Activated naive CD4-positive, alpha-beta T cell treated with anti-CD3 and anti-CD28 coated beads, Interleukin-2, amount 50 U/mL, for 72 hours (primary cell): ENCODE data around the gene LDLRAD3. TPM values are rescaled to one million over a fixed set of nuclear protein-coding genes. Genes with fewer than 3 reads are reported as not detected.

Experiments
- ATAC-seq, 2 donors: fragments of 150-1000 bp; cut with Tn5 transposase; 2 replicates each; pipeline ENCODE4 v1.10.0; 2021; ENCODE audit warnings: mild to moderate bottlenecking in 2 of 2, moderate library complexity in 2 of 2
- DNase-seq, 2 donors: peaks; one replicate each; pipeline ENCODE4 v3.0.0; 2021 to 2022; ENCODE audit warnings: low spot score in 2 of 2
- H3K27ac Mint-ChIP-seq, 2 donors: one replicate each; pipeline ENCODE4 v1.8.0; 2022; ENCODE audit warnings: mild to moderate bottlenecking in 2 of 2, mixed read lengths in 2 of 2
- H3K36me3 Mint-ChIP-seq, 2 donors: one replicate each; pipeline ENCODE4 v1.8.0; 2022; ENCODE audit warnings: mixed read lengths in 2 of 2
- H3K9me3 Mint-ChIP-seq, 2 donors: one replicate each; pipeline ENCODE4 v1.8.0; 2022; ENCODE audit warnings: mixed read lengths in 2 of 2
- total RNA-seq, 2 donors: library from RNA; stranded (reverse); gene quantifications; one replicate each; pipeline ENCODE4 v1.2.3, GENCODE V29; 2022

LDLRAD3 gene
- total RNA-seq, 2 donors from 2014 or later: 0.27 to 0.82 TPM

DNA sequence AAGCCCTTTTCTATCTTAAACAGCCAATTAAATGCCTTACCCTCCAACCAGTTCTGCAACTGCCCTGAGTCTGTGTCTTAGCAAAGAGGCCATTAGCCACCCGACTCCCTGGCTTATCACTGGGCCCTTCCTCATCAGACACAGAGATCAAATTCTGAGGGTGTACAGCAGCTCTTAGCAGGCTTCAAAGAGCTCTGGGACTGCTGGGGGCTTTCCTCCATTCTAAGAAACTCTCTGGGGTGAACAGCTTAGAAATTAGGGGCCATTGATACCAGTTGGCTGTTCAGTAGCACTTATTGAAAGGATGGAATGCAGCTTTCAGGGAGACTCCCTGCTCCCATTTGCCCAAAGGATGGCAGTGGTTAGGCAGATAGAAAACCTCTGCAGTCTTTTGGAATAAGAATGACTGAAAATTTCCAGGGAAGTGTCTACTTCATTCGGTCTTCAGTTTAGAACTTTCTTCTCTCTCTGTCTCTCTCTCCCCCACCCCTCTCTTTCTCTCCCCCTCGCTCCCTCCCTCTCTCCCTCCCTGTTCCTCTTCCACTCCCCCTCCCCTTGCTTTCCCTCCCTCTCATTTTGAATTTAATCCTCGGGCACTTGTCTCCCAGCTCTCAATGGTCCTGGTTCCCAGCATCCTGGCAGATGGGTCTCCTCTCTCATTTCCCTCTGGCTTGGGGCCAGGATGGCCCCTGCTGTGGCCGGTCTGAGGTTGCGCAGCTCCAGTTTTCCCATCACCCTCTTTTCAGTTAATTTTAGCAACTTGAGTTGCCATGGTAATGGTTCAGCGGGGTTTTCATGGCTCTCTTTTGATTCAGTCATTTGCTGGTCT lies 268.9 kb downstream of the LDLRAD3 start:
- ATAC-seq (no peak), DNase-seq (no peak)
- Mint-ChIP-seq H3K36me3 (no peaks in the 10 kb centered on the region), H3K9me3 (peaks cover 0 to 3% of the 10 kb centered on the region in 2 donors), H3K27ac (no peak overlapping the region)

DNA sequence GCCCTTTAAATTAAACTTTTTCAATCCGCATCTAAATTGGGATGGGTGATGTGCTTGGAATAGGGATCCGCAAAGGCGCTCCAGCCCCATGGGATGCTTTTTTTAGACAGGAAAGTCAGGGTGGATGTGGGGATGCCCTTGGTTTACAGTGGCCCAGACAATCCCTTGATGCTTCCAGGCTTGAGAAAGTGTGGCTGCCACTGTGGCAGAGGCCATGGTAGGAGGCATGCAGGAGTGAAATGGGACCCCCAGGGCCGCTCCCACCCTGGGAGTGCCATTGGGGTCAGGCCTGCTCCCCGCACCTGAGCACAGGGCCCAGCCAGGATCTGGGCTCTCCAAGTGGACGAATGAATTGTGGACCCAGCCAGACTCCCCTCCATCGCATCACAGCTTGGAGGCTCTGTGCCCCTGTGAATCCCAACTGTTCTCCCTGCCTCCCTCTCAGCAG lies 269.6 kb downstream of the LDLRAD3 start:
- H3K27ac Mint-ChIP-seq: no peak overlapping the region
- no peaks in the 10 kb centered on the region for H3K36me3 Mint-ChIP-seq
- H3K9me3 Mint-ChIP-seq: peaks cover 0 to 7% of the 10 kb centered on the region in 2 donors
- ATAC-seq: no peak
- DNase-seq: no peak

DNA sequence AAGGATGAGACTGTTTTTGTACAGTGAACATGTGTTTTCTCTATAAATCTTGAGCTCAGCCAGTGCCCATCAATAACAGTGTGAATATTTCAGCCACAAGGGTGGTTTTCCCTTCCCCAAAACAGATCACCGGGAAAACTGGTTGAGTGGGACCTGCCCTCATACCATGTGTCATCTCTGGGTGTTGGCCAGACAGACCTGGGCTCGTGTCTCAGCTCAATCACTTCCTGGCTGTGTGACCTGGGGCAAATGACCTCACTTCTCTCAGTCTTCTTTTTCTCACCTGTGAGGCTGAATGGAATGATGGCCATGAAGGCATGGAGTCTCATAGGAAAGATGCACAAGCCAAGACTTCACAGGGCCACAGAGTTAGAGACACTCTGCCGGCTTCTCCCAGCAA lies 270.6 kb downstream of the LDLRAD3 start:
- ATAC-seq: no peak
- peaks cover 0 to 7% of the 10 kb centered on the region in 2 donors for H3K9me3 Mint-ChIP-seq

DNA sequence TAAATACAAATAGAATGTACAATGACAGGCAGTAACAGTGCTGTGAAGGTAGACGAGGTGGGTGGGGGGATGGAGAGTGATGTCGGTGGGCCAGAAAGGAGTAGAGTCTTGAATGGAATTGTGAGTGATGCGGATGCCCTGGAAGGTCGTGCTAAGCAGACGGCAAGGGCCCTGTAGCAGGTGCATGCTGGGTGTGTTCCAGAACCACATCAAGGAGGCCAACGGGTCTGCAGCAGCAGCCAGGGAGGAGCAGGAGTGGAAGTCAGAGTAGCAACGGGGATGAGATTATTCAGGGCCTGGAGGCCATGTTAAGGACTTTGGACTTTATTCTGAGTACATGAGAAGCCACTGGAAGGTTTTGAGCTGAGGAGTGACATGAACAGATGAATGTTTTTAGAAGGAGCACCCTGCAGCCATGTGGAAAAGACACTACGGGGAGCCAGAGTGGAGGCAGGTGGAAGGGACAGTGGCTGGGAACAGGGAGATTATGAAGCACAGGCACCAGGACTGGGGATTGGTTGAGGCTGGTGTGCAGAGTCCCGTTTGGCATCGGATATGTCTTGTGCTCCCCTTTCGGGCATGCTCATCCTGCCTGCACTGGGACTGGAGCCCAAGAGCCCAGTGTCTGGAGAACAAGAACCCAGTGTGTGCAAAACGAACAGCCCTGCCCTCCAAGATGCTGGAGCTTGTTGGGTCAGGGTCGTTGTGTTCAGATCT lies 271.3 kb downstream of the LDLRAD3 start:
- no peak for ATAC-seq
- no peak for DNase-seq
- H3K9me3 Mint-ChIP-seq: peaks cover 3 to 7% of the 10 kb centered on the region in 2 donors
- H3K36me3 Mint-ChIP-seq: peaks cover 1 to 8% of the 10 kb centered on the region in 2 donors
- H3K27ac Mint-ChIP-seq: no peak overlapping the region

More for the DNA sequence above, 270.6 kb downstream of the LDLRAD3 start:
- no peak for DNase-seq
- no peak overlapping the region for H3K27ac Mint-ChIP-seq
- peaks cover 0 to 1% of the 10 kb centered on the region in 2 donors for H3K36me3 Mint-ChIP-seq

DNA sequence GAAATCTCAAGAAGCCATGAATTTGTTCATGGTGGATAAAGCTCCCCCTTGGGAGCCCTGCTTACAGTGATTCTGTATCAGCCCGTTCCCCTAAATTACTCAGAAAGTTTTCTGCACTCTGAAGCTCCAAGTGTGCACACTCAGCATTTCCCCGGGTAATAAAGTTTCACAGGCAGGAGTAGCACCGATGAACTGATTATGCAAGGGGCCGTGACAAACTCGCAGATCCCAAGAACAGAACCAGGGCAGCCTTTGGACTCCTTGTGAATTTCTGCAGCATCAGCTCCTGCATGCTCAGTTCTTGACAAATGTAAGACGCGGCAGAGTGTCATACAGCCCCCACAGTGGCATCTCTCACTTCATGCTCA lies 271.8 kb downstream of the LDLRAD3 start:
- H3K9me3 Mint-ChIP-seq: peaks cover 7 to 9% of the 10 kb centered on the region in 2 donors
- peaks cover 5 to 10% of the 10 kb centered on the region in 2 donors for H3K36me3 Mint-ChIP-seq
- H3K27ac Mint-ChIP-seq: no peak overlapping the region
- no peak for DNase-seq
- no peak for ATAC-seq

DNA sequence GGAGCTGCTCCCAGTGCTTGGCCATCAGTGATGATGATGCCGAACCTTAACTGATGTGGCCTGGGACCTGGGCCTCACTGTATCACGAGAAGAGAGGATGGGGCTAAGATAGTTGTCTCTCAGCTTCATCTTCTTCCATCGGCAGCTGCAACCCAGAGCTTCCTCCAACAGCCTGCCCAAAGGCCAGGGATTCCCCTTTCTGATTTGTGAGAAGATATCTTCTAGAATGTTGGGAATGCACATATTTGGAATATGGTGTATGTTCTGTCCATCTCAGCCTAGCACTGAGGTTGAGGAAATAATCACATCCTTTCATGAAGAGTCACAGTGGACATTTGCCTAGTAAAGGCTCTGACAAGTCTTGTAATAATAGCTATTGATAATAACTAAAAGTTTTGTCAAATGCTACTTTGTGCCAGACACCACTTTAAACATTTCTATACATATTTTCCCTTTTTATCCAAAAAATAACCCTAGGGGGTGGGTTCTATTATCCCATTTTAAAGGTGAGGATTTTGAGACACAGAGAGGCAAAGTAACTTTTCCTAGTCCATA lies 272.3 kb downstream of the LDLRAD3 start:
- H3K36me3 Mint-ChIP-seq: peaks cover 5 to 10% of the 10 kb centered on the region in 2 donors
- DNase-seq (no peak), ATAC-seq (no peak)
- H3K9me3 Mint-ChIP-seq: peaks cover 7 to 10% of the 10 kb centered on the region in 2 donors
- H3K27ac Mint-ChIP-seq: no peak overlapping the region

DNA sequence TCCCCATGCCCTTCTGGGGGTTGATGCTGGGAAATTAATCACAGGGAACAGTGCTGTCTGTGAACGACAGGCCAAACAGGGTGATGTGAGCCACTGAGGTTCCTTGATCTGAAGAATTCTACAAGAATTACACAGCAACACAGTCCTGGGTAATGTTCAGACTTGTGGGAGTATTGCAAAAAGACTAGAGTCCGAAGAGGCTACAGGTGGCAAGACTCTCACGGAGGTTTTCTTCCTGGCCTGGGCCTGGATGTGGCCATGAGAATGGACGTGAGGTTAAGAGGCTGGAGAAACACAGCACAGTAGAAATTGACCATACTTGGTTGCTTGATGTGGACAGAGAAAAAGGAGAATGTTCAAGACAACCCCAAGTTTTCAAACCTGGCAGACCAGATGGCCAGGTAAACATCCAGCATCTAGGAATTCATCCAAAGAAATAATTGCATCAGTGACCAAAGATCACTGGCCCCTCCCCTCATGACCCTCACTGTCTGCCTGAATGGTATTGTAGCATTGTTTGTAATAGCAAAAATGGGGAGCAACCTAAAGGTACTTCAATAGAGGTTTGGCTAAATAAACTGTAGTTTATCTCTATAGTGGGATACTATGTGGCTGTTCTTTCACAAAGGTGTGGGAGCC lies 274.5 kb downstream of the LDLRAD3 start:
- no peak for ATAC-seq
- DNase-seq: no peak
- Mint-ChIP-seq H3K36me3 (peaks cover 5 to 10% of the 10 kb centered on the region in 2 donors), H3K9me3 (peaks cover 7 to 10% of the 10 kb centered on the region in 2 donors), H3K27ac (no peak overlapping the region)

DNA sequence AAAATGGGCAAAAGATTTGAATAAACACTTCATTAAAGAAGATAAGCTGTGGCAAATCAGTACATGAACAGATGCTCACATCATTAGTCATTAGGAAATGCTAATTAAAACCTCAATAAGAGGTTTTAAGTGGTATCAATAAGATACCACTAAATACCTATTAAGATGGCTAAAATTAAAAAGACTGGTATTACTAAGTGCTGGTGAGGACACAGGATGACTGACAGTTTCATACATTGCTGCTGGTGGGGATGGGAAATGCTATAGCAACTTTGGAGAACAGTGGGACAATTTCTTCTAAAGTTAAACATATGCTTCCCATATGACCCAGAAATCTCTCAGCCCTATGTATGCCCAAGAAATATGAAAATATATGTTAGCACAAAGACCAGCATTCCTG lies 276.1 kb downstream of the LDLRAD3 start:
- ATAC-seq (no peak), DNase-seq (no peak)
- Mint-ChIP-seq H3K9me3 (peaks cover 7 to 10% of the 10 kb centered on the region in 2 donors), H3K36me3 (peaks cover 5 to 10% of the 10 kb centered on the region in 2 donors), H3K27ac (no peak overlapping the region)

DNA sequence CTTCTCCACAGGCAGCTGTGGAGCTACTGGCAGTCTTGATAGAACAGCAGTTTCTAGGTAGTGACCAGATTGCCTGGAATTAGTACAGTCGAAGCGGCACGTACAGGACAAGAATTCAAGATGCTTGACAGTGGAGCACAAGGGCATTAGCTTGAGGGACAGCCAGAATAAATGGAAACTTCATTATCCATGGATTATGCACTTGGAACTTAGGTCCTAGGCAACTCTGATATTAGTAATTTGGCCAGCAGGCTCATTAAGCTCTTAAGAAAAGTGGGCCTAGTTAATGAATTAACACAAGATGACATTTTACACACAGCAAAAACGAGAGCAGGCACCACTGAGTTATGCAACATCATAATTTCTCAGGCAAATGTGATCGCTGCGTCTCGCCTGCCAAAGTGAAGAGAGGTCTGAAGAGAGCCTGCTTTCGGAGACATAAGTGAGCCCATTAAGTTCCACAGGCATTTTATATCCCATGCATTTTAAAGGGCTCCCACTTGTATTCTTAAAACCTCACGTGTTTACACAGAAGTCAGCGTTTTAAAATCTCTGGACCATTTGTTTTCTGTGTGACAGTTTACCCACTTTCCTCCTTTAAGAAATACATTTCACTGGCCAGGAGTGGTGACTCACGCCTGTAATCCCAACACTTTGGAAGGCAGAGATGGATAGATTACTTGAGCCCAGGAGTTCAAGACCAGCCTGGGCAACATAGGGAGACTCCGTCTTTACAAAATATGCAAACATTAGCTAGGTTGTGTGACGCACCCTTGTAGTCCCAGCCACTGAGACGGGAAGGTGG lies 279.2 kb downstream of the LDLRAD3 start:
- no peak for ATAC-seq
- no peak for DNase-seq
- H3K36me3 Mint-ChIP-seq: peaks cover 5 to 10% of the 10 kb centered on the region in 2 donors
- H3K9me3 Mint-ChIP-seq: peaks cover 1 to 10% of the 10 kb centered on the region in 2 donors
- H3K27ac Mint-ChIP-seq: no peak overlapping the region

DNA sequence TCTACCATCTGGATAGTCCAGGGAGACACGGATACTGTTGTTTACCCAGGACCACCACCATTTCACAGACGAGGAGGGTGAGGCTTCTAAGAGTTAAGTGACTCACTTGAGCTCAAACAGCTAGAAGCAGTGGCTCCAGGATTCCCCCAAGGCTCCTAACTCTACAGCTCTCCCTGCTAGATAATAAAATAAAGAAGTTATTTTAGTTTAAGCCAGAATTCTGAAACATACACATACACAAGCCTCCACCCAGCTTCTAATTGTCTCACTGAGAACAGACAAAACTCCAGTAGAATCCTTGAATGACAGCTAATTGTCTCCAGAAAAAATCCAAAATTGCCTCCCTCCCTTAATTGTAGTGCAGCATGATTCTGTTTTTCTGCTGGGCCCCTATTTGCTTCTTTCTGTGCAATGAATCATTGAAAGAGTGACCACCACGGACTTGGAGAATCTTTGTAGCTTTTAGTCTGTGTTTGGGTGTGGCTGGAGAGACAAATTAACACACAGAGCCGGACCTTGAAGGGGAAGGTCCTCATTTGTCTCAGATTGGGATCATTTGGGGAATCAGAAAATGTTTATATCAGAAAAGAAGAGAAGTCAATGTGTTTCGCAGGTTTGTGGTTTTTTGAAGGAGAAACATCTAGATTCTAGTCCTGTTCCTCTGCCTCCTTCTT lies 280.5 kb downstream of the LDLRAD3 start:
- peaks cover 5 to 10% of the 10 kb centered on the region in 2 donors for H3K36me3 Mint-ChIP-seq
- ATAC-seq (no peak), DNase-seq (no peak)
- H3K27ac Mint-ChIP-seq: no peak overlapping the region
- peaks cover 0 to 10% of the 10 kb centered on the region in 2 donors for H3K9me3 Mint-ChIP-seq

DNA sequence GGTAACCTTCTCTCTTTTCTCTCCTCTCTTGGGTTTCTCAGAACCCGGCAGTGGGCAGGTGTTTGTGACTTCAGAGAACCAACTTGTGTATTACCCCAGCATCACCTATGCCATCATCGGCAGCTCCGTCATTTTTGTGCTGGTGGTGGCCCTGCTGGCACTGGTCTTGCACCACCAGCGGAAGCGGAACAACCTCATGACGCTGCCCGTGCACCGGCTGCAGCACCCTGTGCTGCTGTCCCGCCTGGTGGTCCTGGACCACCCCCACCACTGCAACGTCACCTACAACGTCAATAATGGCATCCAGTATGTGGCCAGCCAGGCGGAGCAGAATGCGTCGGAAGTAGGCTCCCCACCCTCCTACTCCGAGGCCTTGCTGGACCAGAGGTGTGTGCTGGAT lies 283.2 kb downstream of the LDLRAD3 start:
- Mint-ChIP-seq H3K9me3 (no peaks in the 10 kb centered on the region), H3K36me3 (no peaks in the 10 kb centered on the region), H3K27ac (no peak overlapping the region)
- ATAC-seq (no peak), DNase-seq (no peak)

DNA sequence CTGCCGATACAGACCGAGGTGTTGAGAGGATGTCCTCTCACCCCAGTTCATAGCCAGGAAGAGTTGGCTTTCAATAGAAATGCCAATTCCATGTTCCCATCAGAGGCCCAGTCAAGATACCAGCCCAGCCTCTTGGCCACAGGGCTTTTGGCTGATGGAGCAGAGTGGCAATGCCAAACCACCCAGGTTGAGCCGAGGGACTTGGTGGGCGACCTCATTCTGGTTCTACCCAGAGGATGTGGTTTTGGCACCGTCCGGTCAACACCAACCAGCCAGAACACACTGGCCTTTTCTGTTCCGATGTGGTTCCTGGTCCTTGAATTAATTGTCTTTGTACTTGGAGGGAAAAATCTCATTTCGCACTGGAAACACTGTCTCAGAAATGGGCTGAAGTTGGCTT lies 284.8 kb downstream of the LDLRAD3 start:
- H3K9me3 Mint-ChIP-seq: no peaks in the 10 kb centered on the region
- H3K36me3 Mint-ChIP-seq: no peaks in the 10 kb centered on the region
- no peak overlapping the region for H3K27ac Mint-ChIP-seq
- no peak for ATAC-seq
- DNase-seq: no peak

DNA sequence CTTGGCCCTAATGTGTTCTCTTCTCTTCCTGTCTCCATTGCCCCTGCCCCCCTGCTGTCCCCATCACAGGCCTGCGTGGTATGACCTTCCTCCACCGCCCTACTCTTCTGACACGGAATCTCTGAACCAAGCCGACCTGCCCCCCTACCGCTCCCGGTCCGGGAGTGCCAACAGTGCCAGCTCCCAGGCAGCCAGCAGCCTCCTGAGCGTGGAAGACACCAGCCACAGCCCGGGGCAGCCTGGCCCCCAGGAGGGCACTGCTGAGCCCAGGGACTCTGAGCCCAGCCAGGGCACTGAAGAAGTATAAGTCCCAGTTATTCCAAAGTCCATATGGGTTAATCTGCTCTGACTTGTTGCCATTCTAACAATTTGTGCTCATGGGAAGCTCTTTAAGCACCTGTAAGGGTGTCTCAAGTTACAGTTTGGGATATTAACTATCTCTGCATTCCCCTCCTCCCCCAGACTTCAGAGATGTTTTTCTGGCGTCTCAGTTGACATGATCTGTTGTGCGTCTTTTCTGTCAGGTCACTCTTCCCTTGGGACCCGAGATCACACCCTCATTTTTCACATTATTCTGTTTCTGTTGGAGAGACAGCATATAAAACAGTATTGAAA lies 285.3 kb downstream of the LDLRAD3 start:
- H3K9me3 Mint-ChIP-seq: no peaks in the 10 kb centered on the region
- ATAC-seq (no peak), DNase-seq (no peak)
- no peaks in the 10 kb centered on the region for H3K36me3 Mint-ChIP-seq
- H3K27ac Mint-ChIP-seq: no peak overlapping the region

DNA sequence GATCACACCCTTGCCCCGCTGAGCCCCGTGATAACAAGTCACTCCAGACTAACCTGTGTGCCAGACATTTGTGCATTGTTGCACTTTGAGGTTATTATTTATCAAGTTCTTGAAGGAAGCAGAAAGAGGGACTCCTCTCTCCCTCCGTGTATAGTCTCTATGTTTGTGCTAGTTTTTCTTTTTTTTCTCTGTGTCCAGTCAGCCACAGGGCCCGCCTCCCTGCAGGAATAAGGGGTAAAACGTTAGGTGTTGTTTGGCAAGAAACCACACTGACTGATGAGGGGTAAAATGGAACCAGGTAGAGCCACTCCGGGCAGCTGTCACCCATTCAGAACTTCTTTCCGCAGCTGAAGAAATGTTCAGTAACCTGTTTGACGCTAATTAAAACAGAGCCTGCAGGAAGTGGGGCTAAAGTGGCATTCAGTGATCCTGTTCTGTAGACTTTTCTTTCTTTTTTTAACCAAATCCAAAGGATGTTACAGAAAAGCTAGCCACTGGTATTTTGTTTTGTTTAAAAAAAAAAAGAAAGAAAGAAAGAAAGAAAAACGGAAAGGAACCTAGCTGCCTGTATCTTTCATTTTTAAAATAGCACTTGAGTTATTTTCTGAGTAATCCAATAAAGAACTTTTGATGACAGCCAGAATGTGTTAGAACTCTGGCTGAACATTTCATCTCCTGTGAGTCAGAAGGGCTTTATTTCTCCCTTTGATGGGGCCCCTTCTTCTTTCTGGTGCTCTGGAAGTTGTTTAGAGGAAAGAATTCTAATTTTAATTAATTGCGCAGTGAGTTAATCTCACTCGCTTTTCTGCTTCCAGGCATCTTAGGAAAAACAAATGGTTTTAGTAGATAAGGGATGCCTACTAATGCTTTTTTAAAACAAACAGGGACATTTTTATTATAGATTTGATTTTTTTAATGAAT lies 287.2 kb downstream of the LDLRAD3 start:
- H3K27ac Mint-ChIP-seq: no peak overlapping the region
- H3K36me3 Mint-ChIP-seq: no peaks in the 10 kb centered on the region
- ATAC-seq (no peak), DNase-seq (no peak)
- H3K9me3 Mint-ChIP-seq: no peaks in the 10 kb centered on the region
